Measurements from ENCODE around the gene TWIST1.

The TWIST1 gene

DNA sequence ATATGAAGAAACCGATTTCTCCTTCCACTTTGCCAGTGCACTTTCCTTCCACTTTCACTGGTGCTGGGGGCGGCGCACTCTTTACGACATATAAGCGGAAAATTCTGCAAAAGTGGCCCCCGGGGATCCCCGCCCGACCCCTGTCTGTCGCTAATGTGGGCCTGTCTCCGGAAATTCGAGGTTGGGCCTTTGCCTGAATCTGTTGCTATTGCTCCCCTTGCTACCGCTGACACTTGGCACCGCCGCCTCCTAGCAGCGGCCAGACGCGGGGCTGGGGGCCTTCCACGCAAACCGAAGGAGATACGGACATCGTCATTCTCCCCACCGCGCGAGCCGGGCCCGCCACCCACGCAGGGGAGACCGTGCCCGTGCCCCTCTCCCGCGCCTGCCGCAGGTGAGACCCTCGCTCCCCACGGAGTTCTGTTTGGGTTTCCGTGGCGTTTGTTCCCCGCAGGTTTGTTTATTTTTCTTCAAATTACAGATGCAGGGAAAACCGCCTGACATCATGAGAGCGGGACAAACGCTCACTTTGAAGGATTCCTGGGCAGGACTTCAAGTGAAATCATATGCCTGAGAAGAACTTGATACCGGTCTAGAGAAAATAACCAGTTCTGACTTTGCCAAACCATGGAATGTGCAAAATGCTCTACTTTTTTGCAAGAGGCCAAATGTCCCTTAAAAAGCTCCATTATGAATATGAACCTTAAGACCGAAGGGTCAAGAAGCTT lies 5.0 kb downstream of the TWIST1 start:
- no peak for DNase-seq

DNA sequence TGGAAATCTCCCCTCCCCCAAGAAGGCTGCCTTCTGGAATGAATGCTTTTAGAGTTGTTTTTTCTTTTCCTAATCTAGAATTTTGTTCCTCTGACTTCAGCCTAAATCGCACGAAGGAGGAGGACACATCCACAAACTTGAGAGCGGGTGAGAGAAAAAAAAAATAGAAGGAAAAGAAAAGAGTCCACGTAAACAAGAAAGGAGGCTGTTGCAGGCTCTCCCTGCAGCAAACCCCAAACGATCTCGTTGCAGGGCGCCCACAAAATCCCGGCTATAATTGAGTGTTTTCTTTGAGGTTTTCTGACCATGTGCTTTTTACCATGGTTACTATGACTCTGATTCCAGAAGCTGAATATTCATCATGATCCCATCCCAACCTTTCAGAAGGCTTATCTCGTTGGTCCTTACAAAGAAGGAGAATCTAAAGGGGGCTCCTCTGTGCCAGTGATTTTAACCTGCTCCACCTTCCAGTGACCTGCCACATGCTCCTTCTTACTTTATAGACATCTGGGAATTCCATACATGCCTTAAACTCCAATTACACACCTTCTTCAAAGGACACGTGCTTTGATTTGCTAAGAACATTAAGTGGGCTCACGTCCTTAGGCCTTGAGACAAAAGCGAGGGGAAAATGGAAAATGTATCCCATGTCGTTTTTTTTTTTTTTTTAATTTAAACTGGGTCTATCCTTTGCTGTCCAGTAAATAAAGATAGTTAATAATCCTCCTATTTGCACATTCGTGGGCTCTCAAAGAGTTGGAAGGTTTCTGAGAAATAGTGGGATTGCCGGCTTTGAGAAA lies 5.8 kb downstream of the TWIST1 start:
- no peak for DNase-seq

DNA sequence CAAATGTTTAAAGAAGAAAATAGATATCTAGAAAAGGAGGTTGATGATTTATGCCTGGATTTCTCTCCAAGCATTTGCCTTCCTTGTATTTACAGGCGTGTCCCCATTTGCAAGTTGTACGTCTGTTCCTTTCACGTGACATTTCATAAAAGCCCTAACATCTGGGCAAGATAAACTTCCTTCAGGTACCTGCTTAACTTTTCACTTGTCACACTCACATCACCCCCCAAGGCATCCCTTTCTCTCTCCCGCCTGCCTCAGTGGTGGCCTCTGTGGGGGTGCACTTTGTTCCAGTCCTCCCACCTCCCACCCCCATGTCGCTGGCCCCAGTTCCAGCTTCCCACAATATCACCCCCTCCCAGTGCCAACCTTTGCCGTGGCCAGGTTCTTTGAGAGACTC lies 6.7 kb downstream of the TWIST1 start:
- DNase-seq: no peak

DNA sequence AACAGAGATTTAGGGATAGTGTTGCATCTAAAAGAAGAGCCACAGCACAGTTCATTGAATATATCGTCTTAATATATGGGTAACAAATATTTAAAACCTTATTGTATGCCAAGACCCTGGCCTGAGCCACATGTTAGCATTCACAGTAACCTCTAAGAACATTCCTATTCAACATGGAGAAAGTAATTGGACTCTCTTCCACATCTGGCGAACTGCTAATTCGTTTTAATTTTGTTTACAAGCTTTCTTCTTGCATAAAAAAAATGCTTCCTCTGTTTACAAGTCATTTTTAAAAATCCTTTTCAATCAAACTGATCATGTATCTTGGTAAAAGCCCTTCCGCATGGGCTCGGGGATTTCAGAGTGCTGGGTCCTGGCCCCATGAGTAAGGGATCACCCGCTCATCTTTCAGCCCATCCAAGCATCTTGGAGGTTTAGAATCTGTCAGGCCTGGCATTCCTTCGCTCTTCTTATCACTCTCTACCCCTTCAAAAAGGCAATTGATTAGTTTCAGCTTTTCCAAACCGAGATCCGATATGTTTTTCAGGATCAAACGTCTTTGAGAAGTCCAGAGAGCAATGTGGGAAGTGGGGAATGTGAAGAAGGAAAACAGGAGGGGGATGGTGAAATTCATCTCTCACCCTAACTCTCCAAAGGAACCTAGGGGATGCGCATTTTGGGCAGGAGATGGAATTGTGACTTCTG lies 7.3 kb downstream of the TWIST1 start:
- DNase-seq: no peak

DNA sequence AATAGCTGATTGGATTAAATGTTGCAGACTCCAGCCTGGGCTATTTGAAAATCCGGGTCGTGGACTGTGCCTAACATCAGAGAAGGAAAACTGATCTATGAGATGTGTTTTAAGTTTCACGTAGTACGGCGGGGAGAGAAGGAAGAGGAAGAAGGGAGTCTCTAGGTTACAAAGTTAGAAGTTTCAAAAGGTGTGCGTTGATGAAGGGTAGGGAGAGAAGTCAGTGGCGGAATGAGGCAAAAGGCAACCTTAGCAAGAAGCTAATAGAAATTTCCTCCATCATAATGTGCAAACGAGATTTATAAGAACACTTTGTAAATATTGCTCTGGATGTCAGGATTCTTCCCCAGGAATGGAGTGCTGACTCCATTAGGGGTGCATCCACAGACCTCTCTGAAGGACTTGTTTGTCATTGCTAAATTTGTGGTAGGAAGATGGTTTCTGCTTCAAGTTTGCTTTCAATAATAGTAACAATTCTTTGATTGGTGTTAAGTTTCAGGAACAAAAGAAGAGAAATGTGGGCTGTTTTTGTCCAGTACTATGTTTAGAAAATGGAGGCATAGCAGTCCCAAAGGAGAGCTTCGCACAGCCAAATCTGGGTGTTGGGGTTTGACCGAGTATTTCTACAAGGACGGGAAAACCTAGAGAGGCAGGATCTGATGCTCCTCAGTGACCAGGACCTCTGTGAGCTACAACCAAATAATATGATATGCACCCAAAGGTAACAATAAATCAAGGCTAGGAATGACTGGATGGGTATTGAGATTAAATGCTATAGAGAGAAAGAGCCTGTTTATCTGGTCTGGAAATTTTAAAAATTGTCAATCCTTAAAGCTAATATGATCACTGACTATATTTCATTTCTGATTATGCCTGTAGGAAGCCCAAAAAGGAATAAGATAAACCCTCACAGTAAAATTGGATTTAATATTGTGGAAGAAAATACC lies 8.2 kb downstream of the TWIST1 start:
- DNase-seq: no peak

DNA sequence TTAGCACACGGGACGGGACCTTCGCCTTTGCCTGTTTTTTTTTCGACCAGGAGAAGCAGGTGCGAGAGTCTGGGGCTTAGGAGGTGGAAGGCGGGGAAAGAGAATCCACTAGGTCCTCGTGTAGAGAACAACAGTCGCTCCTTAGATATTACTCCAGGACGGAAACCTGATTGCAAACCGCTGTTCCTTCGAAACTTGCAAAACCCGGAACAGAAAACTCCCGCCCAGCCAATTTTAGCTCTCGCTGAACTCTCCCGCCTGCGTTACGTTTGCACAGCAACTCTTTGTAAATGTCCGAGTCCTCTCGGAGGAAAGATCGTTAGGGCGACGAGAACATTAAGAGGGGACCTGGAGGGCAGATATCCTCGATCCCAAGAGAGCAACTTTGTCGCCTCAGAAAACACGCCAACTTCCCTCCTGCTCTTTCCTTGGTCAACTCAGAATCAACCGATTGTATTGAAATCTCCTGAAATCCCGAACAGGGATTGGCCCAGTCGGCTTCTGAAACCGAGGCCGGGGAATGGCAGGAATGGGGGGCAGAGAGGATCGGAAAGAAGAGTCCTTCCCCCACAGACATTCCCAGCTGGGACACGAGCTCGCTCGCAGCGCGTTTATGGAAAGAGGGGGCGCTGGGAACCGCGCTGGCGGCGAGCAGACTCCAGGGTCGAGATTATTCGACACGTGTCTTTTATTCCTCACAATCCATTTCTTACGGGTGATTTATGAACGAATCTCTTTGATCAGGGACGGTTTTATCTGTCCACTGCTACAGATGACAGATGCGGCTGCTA lies 9.9 kb downstream of the TWIST1 start:
- DNase-seq: no peak

DNA sequence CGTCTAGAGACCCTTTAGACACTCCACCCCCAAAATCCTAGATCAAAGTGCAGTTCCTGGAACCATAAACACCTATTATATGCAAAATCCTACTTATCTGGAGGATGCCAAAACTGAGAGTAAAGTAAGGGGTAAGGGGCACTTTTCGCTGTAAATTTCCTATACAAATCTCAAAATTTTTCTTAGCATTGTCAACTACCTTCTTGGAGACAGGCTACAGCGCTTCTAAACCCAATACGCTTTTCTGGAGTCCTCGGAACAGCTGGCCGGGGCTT lies 10.4 kb downstream of the TWIST1 start:
- no peak for DNase-seq

DNA sequence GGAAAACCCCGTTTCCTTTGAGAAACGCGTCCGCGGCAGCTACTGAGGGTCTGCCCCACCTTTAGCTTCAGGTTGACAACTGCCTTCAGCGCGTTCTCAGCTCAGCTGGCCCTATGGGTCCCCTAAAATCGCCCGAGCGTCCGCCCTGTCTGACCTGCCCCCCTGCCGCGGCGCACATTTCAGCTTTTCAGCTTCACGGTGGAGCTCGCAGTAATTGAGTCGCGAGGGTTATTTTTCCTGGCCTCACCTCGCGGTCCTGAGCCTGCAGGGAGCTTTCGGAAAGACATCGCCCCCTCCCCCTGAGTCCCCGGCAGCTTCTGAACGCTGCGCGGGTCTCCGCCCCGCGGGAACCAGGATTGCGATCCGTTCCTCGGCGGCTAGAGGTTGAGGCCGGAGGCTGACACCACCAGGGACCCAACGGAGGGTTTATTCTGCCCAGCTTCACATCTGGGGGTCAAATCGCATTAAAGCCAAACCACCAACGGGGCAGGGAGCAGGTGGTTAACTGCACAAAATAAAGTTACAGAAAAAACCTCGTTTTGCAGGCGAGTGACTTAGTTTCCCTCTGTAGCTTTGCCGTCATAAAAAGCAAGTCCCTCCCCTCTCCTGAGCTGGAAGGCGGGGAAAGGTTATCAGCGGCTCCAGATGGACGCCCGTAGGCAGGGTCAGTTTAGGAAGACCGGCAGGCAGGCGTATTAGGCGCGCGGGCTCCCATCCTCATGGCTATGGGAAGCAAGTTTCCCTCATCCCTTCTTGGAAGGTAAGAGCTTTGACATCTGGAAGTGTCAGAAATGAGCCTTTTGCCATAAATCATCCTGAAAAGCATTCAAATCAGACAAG lies 11.0 kb downstream of the TWIST1 start:
- no peak for DNase-seq

DNA sequence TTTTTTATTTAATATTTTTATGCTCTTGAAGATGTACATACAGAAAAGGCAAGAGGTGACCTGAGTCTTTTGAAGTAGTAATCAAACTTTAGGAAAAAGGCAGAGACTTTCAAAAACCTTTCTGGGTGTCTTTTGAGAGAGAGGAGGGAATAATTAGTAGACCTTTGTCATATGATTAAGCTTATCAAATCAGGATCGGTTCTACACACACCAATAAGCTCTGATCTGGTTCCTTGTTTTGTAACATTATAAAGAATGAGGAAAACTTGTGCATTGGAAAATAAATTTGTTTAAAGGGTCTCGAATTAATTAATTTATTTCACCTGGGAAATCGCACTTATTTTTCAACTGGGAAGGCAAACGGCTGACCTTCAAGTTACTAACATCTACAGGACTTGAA lies 11.9 kb downstream of the TWIST1 start:
- DNase-seq: no peak

DNA sequence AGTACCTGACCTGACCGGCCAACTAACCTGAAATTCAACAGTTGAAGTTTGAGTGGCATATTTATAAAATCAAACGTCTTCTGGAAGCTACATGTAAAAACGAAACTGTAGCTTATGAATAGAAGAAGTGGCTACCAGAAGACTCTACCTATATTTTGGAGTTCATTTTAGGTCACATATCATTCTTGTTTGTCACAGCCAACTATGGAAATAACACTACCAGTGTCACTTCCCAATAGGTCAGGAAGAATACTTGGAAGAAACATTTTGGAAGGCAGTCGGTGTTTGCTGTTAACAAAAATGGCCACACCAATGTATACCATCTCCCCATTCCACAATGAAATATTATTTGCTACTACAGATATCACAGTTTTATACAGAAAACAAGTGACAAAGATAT lies 12.6 kb downstream of the TWIST1 start:
- no peak for DNase-seq

DNA sequence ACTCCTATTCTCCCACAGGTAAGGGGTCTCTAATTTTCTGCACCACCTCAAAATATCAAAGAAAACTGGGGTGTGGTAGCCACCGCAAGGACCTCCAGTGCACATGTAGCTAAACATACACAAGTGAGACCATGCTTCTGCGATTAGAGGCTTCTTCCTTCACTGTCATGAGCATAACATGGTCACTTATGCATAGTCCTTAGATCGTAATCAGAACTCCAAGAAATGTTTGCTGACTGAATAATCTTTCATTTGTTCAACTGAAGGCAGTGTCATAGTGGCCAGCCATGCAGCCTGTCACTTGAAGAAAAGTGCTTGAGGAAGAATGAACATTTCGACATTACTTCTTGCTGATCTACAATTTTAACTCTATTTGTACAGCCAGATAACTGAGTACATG lies 14.6 kb downstream of the TWIST1 start:
- no peak for DNase-seq

DNA sequence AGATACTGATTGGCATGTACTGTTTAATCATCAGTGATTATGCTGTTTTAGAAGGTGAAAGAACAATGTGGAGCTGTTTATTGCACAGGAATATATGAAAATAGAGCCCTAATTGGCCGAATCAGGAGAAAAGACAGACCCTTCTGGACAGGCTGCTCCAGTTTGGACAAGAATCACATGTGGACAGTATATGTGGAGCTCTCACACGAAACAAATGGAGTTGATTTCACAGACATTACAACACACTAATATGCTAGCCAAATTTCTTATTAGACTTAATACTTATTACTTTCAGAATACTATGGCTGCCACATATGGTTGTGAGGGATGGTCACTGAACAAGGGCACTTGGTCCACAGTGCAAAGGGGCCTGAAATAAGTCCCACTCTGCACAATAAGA lies 15.5 kb downstream of the TWIST1 start:
- DNase-seq: no peak

DNA sequence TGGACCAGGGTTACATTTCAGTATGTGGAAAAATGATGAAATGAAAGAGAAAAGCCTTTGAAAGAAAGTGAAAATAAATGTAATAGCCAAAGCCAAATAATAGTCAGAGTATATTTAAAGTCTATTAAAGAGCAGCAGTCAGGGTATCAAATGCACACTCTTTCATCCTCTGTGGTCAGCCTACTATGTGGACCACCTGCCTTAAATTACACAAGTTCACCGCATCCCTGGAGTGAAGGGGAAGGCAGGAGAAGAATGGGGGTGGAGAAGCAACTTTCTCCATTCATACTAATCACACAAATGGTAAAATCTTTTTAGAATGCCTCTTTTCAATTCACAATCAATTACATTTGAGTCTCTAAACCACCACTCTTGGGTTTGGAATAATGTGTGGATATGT lies 16.0 kb downstream of the TWIST1 start:
- DNase-seq: no peak

DNA sequence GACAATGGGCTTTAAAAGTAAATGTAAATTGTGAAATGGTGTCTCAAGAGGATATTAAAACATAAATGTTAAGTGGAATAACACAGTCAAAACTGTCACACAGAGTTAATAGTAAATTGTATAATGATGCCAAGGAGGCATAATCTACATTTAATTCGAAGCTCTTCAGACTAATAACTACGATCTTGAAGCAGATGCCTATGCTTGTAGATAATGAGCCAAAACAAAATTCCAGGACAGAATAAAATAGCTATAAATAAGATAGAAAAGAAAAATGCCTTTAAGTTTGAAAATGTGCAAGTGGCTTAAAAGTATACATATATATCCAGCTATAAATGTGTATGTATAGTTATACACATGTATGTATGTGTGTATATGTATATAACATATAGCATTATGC lies 17.5 kb downstream of the TWIST1 start:
- DNase-seq: no peak

DNA sequence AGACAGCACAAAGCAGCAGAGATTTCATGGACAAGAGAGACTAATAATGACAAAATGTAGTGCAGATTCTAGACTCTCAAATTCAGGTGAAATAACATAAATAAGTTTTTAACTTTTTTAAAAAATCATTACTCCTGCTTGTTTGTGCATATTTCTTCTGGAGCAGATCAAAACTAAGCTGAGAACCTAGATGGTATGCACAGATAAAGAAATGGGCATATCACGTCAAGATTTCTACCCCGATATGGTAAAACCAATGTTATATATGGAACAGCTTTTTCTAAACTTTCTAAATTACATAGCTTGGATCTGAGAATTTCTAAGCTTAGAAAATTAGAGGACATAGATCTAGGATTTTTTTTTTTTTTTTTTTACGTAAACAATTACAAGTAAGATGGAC lies 18.2 kb downstream of the TWIST1 start:
- DNase-seq: no peak

DNA sequence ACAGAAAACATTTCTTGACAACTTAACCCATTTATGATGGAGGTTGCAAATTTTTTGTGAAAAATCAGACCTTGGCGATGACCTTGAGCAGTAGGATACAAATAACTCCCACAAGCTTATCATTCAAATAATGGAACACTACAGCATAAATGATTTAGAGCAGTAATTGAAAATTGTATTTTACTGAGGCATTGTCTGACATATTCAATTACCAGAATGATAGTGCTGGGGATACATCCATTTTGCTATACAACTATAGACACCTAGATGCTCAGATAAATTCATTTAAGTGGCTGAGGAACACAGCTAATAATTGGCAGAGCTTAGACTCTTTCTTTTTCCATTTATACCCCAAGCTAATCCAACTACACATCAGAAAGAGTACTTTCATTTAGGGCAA lies 18.9 kb downstream of the TWIST1 start:
- no peak for DNase-seq

DNA sequence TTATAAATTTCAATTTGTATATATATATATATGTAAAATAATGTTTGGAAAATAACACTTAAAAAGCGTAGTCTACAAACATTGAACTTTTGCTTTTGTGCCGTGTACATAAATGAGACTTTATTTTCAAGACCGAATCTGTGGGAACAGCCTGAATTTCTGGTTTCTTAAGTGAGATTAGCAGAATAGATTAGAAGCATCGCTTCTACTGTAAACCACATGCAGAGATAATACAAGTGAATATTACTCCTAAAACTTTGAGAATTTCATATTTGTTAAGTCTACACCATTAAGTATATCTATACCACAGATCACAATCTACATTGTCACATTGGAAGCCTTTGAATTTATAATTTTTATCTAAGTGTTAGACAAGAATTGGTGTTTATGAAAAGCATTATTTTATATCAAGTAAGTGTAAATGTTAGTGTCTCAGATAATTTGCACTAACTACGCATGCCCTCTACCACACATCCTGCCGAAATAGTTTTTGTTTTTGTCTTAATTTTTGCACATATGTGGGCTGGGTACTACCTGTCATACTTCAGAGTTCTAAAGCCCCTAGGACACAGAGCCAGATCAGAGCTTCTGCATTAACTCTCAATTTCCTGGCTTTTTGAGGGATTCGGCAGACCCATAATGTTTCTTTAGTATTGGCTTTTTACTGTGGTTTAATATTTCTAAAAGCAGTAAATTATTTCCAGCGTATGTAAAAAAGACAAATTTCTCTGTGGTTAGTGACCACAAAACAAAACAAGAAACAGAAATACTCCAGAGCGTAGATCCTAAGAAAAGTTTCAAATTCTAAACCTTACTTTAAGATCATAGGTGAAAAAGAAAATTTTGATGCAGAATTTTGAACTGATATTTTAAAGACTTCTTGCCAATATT lies 20.0 kb downstream of the TWIST1 start:
- DNase-seq: no peak

DNA sequence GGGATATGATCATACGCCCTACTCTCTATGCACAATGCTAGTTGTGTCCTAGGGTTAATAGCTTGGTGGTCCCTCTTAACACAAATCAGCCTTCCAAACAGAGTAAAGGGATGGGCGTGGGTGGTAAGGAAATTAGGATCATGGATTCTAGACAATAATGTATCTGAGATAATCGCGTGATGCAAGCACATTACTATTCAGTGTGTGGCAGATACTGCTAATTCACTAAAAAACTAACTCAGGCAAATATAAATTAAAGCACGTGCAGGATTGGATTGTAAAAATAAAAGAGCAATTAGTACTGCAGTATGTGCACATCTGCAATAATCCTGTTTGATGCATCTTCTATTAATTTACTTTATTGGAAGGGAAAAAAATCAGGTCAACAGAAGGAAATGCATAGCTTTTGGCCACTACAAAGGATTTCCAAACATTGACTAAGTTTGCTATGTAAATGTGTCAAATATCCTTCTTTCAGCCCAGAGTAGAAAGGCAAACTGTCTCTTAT lies 22.0 kb downstream of the TWIST1 start:
- DNase-seq: no peak

DNA sequence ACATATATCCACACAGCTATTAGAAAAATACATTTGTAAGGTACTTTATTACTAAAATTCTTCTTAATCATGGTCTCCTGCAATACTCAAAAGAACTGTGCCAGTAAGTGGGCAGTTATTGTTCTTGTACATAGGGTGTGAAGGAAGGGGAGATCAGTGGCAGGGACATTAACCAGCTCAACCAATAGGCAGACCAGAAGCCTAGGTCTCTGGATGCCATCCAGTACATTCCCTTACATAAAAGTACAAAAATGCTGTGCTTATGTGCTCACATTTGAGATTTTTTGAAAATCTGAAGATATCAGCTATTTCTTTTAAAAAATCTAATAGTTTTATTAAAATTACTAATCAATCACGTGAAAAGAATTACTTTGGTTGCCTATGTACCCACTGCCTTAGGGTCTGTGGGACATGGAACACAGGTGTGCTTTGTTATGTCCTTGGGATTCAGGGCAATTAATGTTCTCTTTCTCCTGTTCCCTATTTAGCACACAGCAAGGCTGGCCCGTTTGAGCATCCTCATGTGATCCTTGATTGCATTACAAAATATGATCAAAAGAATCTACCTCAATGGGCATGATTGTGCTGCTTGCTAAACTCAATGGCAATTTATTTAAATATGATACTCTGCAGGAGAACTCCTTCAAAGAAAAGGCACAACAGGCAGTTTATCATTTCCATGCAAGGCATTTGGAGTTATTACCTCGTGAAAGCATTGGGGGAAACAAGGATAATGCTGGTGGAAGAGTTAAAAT lies 22.7 kb downstream of the TWIST1 start:
- DNase-seq: no peak
